ENCODE results near the gene TRMT13. TPM values are rescaled to one million over a fixed set of nuclear protein-coding genes. Genes with fewer than 3 reads are reported as not detected.
"Not testable (repeated sequence)": the region's sequence is repeated elsewhere in the genome, so short reads cannot be mapped to it uniquely, and the experiment has no call there.

The TRMT13 gene
- total RNA-seq, 1 donor from 2014 or later = 14.5 TPM

DNA sequence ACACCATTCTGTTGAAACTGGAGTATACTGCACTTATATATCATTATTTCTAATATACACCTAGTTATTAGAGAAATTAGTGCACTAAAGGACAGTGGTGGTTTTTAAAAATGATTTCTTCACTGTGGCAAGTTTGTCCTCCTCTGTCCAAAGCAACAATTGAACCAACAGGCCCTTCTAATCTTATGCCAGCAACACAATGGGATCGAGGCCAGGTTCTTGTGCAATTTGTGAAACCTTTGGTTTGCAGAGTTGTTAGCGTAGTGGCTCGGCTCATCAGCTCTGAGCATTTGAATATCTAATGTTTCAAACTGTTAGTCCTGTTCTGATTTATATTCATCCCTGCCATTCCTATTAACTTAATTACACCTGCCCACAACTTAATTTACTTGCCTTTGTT is 54.9 kb downstream of the TRMT13 start:
- intact Hi-C loops (cut with DNase I) = no loop called here
- H3K27ac ChIP-seq = no peak overlapping the region
- H3K36me3 ChIP-seq = no peaks in the 10 kb centered on the region

DNA sequence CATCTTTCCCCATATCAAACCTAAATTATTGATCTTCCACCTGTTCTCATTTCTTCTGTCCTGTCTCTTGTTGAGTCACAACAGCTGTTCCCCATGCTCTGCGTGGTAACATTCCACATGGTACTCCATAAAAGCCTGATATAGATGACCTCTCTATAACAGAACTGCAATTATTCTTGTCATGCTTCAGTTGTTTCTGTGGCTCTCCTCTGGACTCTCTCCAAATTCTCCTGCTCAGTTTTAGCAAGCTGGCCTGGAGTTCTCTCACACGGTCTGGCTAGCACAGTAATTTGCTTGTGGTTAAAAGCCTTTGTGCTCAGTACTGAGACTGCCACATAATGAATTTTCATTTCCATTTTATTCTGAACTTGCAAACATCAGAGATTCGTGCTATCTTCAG is 55.7 kb downstream of the TRMT13 start:
- DNase-seq (ENCODE audit: extremely low spot score in 2 of 2) = no peak
- Histone ChIP-seq H3K27me3 (no peaks in the 10 kb centered on the region), H3K4me1 (peaks cover 10% of the 10 kb centered on the region), H3K27ac (no peak overlapping the region), H3K4me3 (no peak overlapping the region), H3K36me3 (no peaks in the 10 kb centered on the region), H3K9me3 (no peaks in the 10 kb centered on the region)
- intact Hi-C loops (cut with DNase I) = no loop called here
- TF ChIP-seq POLR2A (IDR thresholded peaks at IDR 0.05) (no peak), POLR2AphosphoS5 (IDR thresholded peaks at IDR 0.05; ENCODE audit: insufficient read depth in 1 of 2, low read depth in 1 of 2) (no peak), CTCF (IDR thresholded peaks at IDR 0.05) (no peak)

More for the DNA sequence above, 54.9 kb downstream of the TRMT13 start:
- Histone ChIP-seq H3K9me3 (no peaks in the 10 kb centered on the region), H3K4me1 (peaks cover 10% of the 10 kb centered on the region), H3K4me3 (no peak overlapping the region), H3K27me3 (no peaks in the 10 kb centered on the region)
- no peak for DNase-seq (ENCODE audit: extremely low spot score in 2 of 2)
- no peak for TF ChIP-seq POLR2AphosphoS5 (IDR thresholded peaks at IDR 0.05; ENCODE audit: insufficient read depth in 1 of 2, low read depth in 1 of 2)
- no peak for TF ChIP-seq CTCF (IDR thresholded peaks at IDR 0.05)
- TF ChIP-seq POLR2A (IDR thresholded peaks at IDR 0.05) = no peak

DNA sequence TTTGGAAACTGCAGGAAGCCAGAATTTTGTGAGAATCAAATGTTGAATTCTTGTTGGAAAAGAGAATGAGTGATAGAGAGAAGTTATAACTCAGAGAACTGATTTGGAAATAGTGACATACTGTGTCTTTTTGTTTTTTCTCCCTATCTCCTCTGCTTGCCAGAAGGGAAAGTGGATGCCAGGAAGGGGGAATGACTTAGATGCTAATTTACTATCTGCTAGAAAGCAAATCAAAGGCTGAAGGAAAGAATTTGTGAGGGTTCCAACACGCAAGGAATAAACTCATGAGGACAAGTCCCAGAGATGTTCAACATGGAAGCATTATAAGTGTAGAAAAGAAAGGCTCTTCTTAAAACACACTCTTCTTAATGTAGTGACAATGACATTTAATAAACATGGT is 65.6 kb downstream of the TRMT13 start:
- no peaks in the 10 kb centered on the region for H3K27me3 ChIP-seq
- no peaks in the 10 kb centered on the region for H3K9me3 ChIP-seq
- no peaks in the 10 kb centered on the region for H3K4me1 ChIP-seq
- no peak for DNase-seq (ENCODE audit: extremely low spot score in 2 of 2)
- H3K36me3 ChIP-seq = peaks cover 0 to 30% of the 10 kb centered on the region in 2 donors
- intact Hi-C loops (cut with DNase I) = no loop called here
- H3K27ac ChIP-seq = no peak overlapping the region
- no peak overlapping the region for H3K4me3 ChIP-seq
- no peak for TF ChIP-seq POLR2AphosphoS5 (IDR thresholded peaks at IDR 0.05; ENCODE audit: insufficient read depth in 1 of 2, low read depth in 1 of 2)
- TF ChIP-seq POLR2A (IDR thresholded peaks at IDR 0.05) = no peak
- no peak for TF ChIP-seq CTCF (IDR thresholded peaks at IDR 0.05)

DNA sequence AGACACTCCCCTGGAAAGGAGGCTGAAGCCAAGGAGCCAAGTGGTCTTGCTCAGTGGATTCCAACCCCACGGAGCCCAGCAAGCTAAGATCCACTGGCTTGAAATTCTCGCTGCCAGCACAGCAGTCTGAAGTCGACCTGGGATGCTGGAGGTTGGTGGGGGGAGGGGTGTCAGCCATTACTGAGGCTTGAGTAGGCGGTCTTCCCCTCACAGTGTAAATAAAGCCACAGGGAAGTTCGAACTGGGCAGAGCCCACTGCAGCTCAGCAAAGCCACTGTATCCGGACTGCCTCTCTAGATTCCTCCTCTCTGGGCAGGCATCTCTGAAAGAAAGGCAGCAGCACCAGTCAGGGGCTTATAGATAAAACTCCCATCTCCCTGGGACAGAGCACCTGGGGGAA is 67.1 kb downstream of the TRMT13 start:
- H3K27me3 ChIP-seq; H3K4me3 ChIP-seq; H3K4me1 ChIP-seq; H3K9me3 ChIP-seq; DNase-seq (ENCODE audit: extremely low spot score in 2 of 2); intact Hi-C loops (cut with DNase I); H3K27ac ChIP-seq: not testable (repeated sequence)
- peaks cover 0 to 30% of the 10 kb centered on the region in 2 donors for H3K36me3 ChIP-seq

Small RNA genes within 50 kb of the gene (small RNA-seq; reads per million reads assigned to genes)
- not detected for gene AC093019.1
- gene RPL23AP90 = not detected

Other genes starting within 250 kb of the TRMT13 start
- gene SLC35A3, start 163.2 kb upstream of the TRMT13 start, total RNA-seq = 31.9 TPM
- gene SASS6, start 233 bp upstream of the TRMT13 start, total RNA-seq = 3.4 TPM
- 1.2 TPM for gene LRRC39, start 45.1 kb downstream of the TRMT13 start, total RNA-seq
- gene DBT, start 116.7 kb downstream of the TRMT13 start, total RNA-seq = 7.4 TPM
- 14.5 TPM for gene RTCA, start 133.1 kb downstream of the TRMT13 start, total RNA-seq
- gene CDC14A, start 219.3 kb downstream of the TRMT13 start, total RNA-seq = 14.5 TPM